OCI-LY1 (cell line): Measurements from ENCODE around the gene MUC3A.

Experiments
- H2AFZ ChIP-seq: fragments of 200-600 bp; sonication (generic), shearing (Covaris generic); 2 replicates; pipeline ENCODE4 v1.6.0; 2014; ENCODE audit warnings: antibody characterized with exemption, mild to moderate bottlenecking, low read length
- H3F3A ChIP-seq: fragments of 200-600 bp; sonication (generic), shearing (Covaris generic); 2 replicates; pipeline ENCODE4 v1.6.0; 2014; ENCODE audit warnings: mild to moderate bottlenecking, antibody characterized with exemption, low read length, moderate library complexity; ENCODE audit not compliant: insufficient read depth
- H3K27ac ChIP-seq: fragments of 200-600 bp; sonication (generic); 2 replicates; pipeline ENCODE4 v1.5.1; 2014; ENCODE audit warnings: low read length, mixed run types, mild to moderate bottlenecking, low read depth; ENCODE audit not compliant: poor library complexity, severe bottlenecking
- H3K27me3 ChIP-seq: fragments of 200-600 bp; sonication (generic); 2 replicates; pipeline ENCODE4 v1.6.0; 2014; ENCODE audit warnings: antibody characterized with exemption, mild to moderate bottlenecking, low read length, moderate library complexity; ENCODE audit not compliant: insufficient read depth
- H3K36me3 ChIP-seq: fragments of 200-600 bp; sonication (generic); 2 replicates; pipeline ENCODE4 v1.6.1; 2014; ENCODE audit warnings: mild to moderate bottlenecking, antibody characterized with exemption, low read length, moderate library complexity, mixed read lengths; ENCODE audit not compliant: insufficient read depth
- H3K4me1 ChIP-seq: fragments of 200-600 bp; sonication (generic); 2 replicates; pipeline ENCODE4 v1.5.1; 2014; ENCODE audit warnings: mild to moderate bottlenecking, low read length, moderate library complexity; ENCODE audit not compliant: insufficient read depth, severe bottlenecking
- H3K4me2 ChIP-seq: fragments of 200-600 bp; sonication (generic), shearing (Covaris generic); 2 replicates; pipeline ENCODE4 v1.6.1; 2014; ENCODE audit warnings: low read length
- H3K4me3 ChIP-seq: fragments of 200-600 bp; sonication (generic); 2 replicates; pipeline ENCODE4 v1.5.1; 2014; ENCODE audit warnings: low read length, low read depth, mild to moderate bottlenecking, mixed read lengths; ENCODE audit not compliant: poor library complexity, severe bottlenecking
- H3K79me2 ChIP-seq: fragments of 200-600 bp; shearing (Covaris generic); 2 replicates; pipeline ENCODE4 v1.6.1; 2016; ENCODE audit warnings: mixed run types, low read length, mixed read lengths; ENCODE audit not compliant: insufficient read depth
- H3K9ac ChIP-seq: fragments of 200-600 bp; sonication (generic), shearing (Covaris generic); 2 replicates; pipeline ENCODE4 v1.6.1; 2014; ENCODE audit warnings: mild to moderate bottlenecking, low read length, mixed read lengths
- H3K9me2 ChIP-seq: fragments of 200-600 bp; sonication (generic), shearing (Covaris generic); 2 replicates; pipeline ENCODE4 v1.6.1; 2014; ENCODE audit warnings: low read depth, mild to moderate bottlenecking, low read length, mixed read lengths
- H3K9me3 ChIP-seq: fragments of 200-600 bp; shearing (Covaris generic); 2 replicates; pipeline ENCODE4 v1.6.1; 2014; ENCODE audit warnings: low read length, mixed read lengths
- H4K20me1 ChIP-seq: fragments of 200-600 bp; sonication (generic), shearing (Covaris generic); 2 replicates; pipeline ENCODE4 v1.6.0; 2016; ENCODE audit warnings: mild to moderate bottlenecking, low read length; ENCODE audit not compliant: insufficient read depth
- CTCF ChIP-seq: fragments of 200-600 bp; sonication (generic), shearing (Covaris generic); IDR thresholded peaks from 2 replicates; pipeline ENCODE4 v1.5.1; 2017; ENCODE audit warnings: mild to moderate bottlenecking, antibody characterized with exemption, low read length, moderate library complexity, mixed read lengths
- EZH2 ChIP-seq: fragments of 200-600 bp; sonication (generic), shearing (Covaris generic); IDR thresholded peaks from 2 replicates; pipeline ENCODE4 v1.8.0; 2017; ENCODE audit warnings: borderline replicate concordance, mixed run types, mild to moderate bottlenecking, antibody characterized with exemption, low read length, moderate library complexity, mixed read lengths

Gene MUC3A

GRCh38 chr7:100968650-100969049, 19.3 kb downstream of the MUC3A start:
- H3K27ac ChIP-seq: no peak overlapping the region
- H3K27me3 ChIP-seq: no peaks in the 10 kb centered on the region
- no peak overlapping the region for H2AFZ ChIP-seq
- H3K4me2 ChIP-seq: no peak overlapping the region
- H3K9me3 ChIP-seq: no peaks in the 10 kb centered on the region
- H3F3A ChIP-seq: no peaks in the 10 kb centered on the region
- no peak overlapping the region for H3K4me3 ChIP-seq
- H3K36me3 ChIP-seq: no peaks in the 10 kb centered on the region
- no peaks in the 10 kb centered on the region for H3K79me2 ChIP-seq
- no peaks in the 10 kb centered on the region for H4K20me1 ChIP-seq
- H3K4me1 ChIP-seq: no peaks in the 10 kb centered on the region
- H3K9ac ChIP-seq: no peak overlapping the region
- TF ChIP-seq EZH2: no peak
- no peak for TF ChIP-seq CTCF
- no peaks in the 10 kb centered on the region for H3K9me2 ChIP-seq

- no peak within 1 kb of the TSS for H3K27ac ChIP-seq
- no peaks in the 10 kb centered on the region for H4K20me1 ChIP-seq
- no peaks in the 10 kb centered on the region for H3K9me3 ChIP-seq
- no peak for TF ChIP-seq EZH2
- TF ChIP-seq CTCF: no peak
- no peak within 1 kb of the TSS for H2AFZ ChIP-seq
- no peaks in the 10 kb centered on the region for H3K4me1 ChIP-seq
- no peaks in the 10 kb centered on the region for H3K36me3 ChIP-seq
- H3K79me2 ChIP-seq: no peaks in the 10 kb centered on the region
- no peak within 1 kb of the TSS for H3K9ac ChIP-seq
- H3K9me2 ChIP-seq: no peaks in the 10 kb centered on the region
- H3K27me3 ChIP-seq: no peaks in the 10 kb centered on the region
- no peaks in the 10 kb centered on the region for H3F3A ChIP-seq
- no peak within 1 kb of the TSS for H3K4me2 ChIP-seq
- H3K4me3 ChIP-seq: no peak within 1 kb of the TSS
Measured at GRCh38 chr7:100969066-100969615, 19.8 kb downstream of the MUC3A start, which contains the start of gene MUC12. TSS of gene MUC12 (plus strand) at chr7:100969565. CDS start at chr7:100969623, 58 bp downstream.

GRCh38 chr7:100971111-100972001, 22.0 kb downstream of the MUC3A start:
- H3K79me2 ChIP-seq: no peaks in the 10 kb centered on the region
- H3K4me3 ChIP-seq: no peak overlapping the region
- TF ChIP-seq CTCF (no peak), EZH2 (no peak)
- H2AFZ ChIP-seq: no peak overlapping the region
- no peaks in the 10 kb centered on the region for H3K4me1 ChIP-seq
- no peak overlapping the region for H3K4me2 ChIP-seq
- H3K27me3 ChIP-seq: peaks cover 6% of the 10 kb centered on the region; the same call in 1 of the 2 replicates
- H3K36me3 ChIP-seq: no peaks in the 10 kb centered on the region
- no peaks in the 10 kb centered on the region for H3K9me3 ChIP-seq
- no peaks in the 10 kb centered on the region for H4K20me1 ChIP-seq
- H3F3A ChIP-seq: no peaks in the 10 kb centered on the region
- no peak overlapping the region for H3K9ac ChIP-seq
- H3K9me2 ChIP-seq: no peaks in the 10 kb centered on the region
- no peak overlapping the region for H3K27ac ChIP-seq
